HUES6 (cell line): Measurements from ENCODE around the gene PDE3B.

Experiments
- H3K27ac ChIP-seq: 2 replicates; pipeline ENCODE4 v1.7.0; 2013; ENCODE audit warnings: low read depth, mild to moderate bottlenecking, low read length, inconsistent platforms
- H3K27me3 ChIP-seq: 2 replicates; pipeline ENCODE4 v1.6.1; 2013; ENCODE audit warnings: low read length; ENCODE audit not compliant: control insufficient read depth, insufficient read depth
- H3K36me3 ChIP-seq: 2 replicates; pipeline ENCODE4 v1.6.1; 2013; ENCODE audit warnings: low read length; ENCODE audit not compliant: control insufficient read depth, insufficient read depth
- H3K4me1 ChIP-seq: 2 replicates; pipeline ENCODE4 v1.6.1; 2013; ENCODE audit warnings: low read length; ENCODE audit not compliant: control insufficient read depth, insufficient read depth
- H3K4me3 ChIP-seq: 2 replicates; pipeline ENCODE4 v1.5.1; 2013; ENCODE audit warnings: low read depth, low read length
- H3K9ac ChIP-seq: one replicate; pipeline ENCODE4 v1.6.1; 2013; ENCODE audit warnings: mild to moderate bottlenecking, low read length
- H3K9me3 ChIP-seq: 2 replicates; pipeline ENCODE4 v1.6.1; 2013; ENCODE audit warnings: low read depth, low read length; ENCODE audit not compliant: control insufficient read depth, insufficient read depth

Gene PDE3B

GRCh38 chr11:14819596-14819995 lies 176.0 kb downstream of the PDE3B start:
- no peak overlapping the region for H3K27ac ChIP-seq
- H3K9ac ChIP-seq, result no peak overlapping the region
- H3K27me3 ChIP-seq, result no peaks in the 10 kb centered on the region
- no peaks in the 10 kb centered on the region for H3K36me3 ChIP-seq
- H3K4me3 ChIP-seq, result no peak overlapping the region
- H3K9me3 ChIP-seq, result no peaks in the 10 kb centered on the region
- no peaks in the 10 kb centered on the region for H3K4me1 ChIP-seq

- peaks cover 3% of the 10 kb centered on the region; the same call in 1 of the 2 replicates for H3K9me3 ChIP-seq
- no peak overlapping the region for H3K4me3 ChIP-seq
- H3K36me3 ChIP-seq, result no peaks in the 10 kb centered on the region
- no peaks in the 10 kb centered on the region for H3K4me1 ChIP-seq
- H3K27ac ChIP-seq, result no peak overlapping the region
- no peak overlapping the region for H3K9ac ChIP-seq
- no peaks in the 10 kb centered on the region for H3K27me3 ChIP-seq
Observed at GRCh38 chr11:14821031-14821430, 177.4 kb downstream of the PDE3B start.

- no peaks in the 10 kb centered on the region for H3K36me3 ChIP-seq
- no peaks in the 10 kb centered on the region for H3K4me1 ChIP-seq
- no peak overlapping the region for H3K27ac ChIP-seq
- no peak overlapping the region for H3K4me3 ChIP-seq
- no peak overlapping the region for H3K9ac ChIP-seq
- H3K27me3 ChIP-seq, result no peaks in the 10 kb centered on the region
- peaks cover 3% of the 10 kb centered on the region; the same call in 1 of the 2 replicates for H3K9me3 ChIP-seq
Observed at GRCh38 chr11:14826600-14826999, 183.0 kb downstream of the PDE3B start.

DNA sequence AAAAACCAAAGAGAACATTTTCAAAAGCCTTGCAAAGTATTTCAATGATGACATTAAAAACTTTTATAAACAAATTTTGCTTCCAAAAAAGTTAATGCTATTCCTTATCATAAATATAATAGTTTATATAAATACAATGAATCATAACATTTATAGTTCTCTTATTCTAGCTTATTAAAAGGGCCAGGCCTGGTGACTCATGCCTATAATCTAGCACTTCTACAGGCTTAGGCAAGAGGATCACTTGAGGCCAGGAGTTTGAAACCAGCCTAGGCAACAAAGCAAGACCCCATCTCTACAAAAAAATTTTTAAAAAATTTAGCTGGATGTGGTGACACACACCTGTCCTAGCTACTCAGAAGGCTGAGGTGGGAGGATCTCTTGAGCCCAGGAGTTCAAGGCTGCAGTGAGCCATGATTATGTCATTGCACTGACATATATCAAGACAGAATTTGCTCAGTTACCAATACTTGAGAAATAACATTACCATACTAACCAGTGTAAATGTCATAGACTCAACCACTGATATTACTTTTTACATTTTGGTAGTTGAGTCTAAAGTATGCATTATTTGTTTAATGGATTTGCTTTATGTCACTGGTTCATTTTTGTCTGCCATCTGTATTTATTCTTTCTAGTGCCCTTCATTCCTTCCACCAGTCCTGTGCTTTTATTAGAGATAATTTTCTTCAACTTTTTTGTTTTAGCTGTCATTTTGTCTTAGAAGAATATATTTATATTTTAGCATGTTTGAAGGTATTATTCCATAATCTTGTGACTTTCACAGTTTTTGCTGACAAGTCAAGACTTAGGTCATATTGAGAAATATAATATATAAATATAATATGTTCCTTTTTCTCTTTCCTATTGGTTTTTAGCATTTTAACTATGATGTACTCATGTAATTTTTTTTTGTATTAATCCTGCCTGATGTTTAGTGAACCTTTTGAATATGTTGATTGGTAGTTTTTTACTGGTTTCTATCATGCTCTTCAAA lies 192.2 kb downstream of the PDE3B start:
- H3K27ac ChIP-seq, result no peak overlapping the region

GRCh38 chr11:14842002-14842401 lies 198.4 kb downstream of the PDE3B start:
- no peak overlapping the region for H3K27ac ChIP-seq
- H3K4me1 ChIP-seq, result no peaks in the 10 kb centered on the region
- H3K4me3 ChIP-seq, result no peak overlapping the region
- H3K36me3 ChIP-seq, result no peaks in the 10 kb centered on the region
- H3K9me3 ChIP-seq, result no peaks in the 10 kb centered on the region
- H3K9ac ChIP-seq, result no peak overlapping the region
- H3K27me3 ChIP-seq, result no peaks in the 10 kb centered on the region

More for the DNA sequence above, 192.2 kb downstream of the PDE3B start:
- Histone ChIP-seq H3K27me3 (no peaks in the 10 kb centered on the region), H3K4me1 (no peaks in the 10 kb centered on the region), H3K9ac (no peak overlapping the region), H3K4me3 (no peak overlapping the region), H3K36me3 (no peaks in the 10 kb centered on the region), H3K9me3 (no peaks in the 10 kb centered on the region)

GRCh38 chr11:14852571-14853177 lies 209.1 kb downstream of the PDE3B start:
- no peaks in the 10 kb centered on the region for H3K9me3 ChIP-seq
- H3K4me3 ChIP-seq, result no peak overlapping the region
- H3K27me3 ChIP-seq, result no peaks in the 10 kb centered on the region
- no peaks in the 10 kb centered on the region for H3K4me1 ChIP-seq
- no peak overlapping the region for H3K9ac ChIP-seq
- H3K27ac ChIP-seq, result no peak overlapping the region
- H3K36me3 ChIP-seq, result no peaks in the 10 kb centered on the region

DNA sequence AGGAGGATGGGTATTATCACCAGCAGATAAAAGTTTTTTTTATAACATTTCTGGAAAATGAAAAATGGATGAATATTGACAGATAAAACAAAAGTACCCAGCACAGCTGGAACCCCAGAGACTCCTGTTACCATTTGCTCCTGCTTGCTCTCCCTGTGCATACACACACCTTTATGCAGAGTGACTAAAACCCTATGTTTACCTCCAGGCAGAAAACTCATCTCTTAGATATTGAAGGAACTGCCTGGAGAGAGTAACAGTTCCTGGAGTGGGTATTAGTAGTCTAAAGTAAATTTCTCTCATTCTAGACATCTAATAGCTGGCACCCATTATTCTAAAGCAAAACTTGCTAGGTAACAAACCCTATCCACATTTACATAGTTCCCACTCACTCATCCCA lies 210.5 kb downstream of the PDE3B start:
- H3K4me3 ChIP-seq, result no peak overlapping the region
- H3K4me1 ChIP-seq, result no peaks in the 10 kb centered on the region
- no peak overlapping the region for H3K27ac ChIP-seq
- H3K9me3 ChIP-seq, result no peaks in the 10 kb centered on the region
- no peaks in the 10 kb centered on the region for H3K36me3 ChIP-seq
- no peak overlapping the region for H3K9ac ChIP-seq
- no peaks in the 10 kb centered on the region for H3K27me3 ChIP-seq

- H3K4me1 ChIP-seq, result no peaks in the 10 kb centered on the region
- H3K27ac ChIP-seq, result no peak overlapping the region
- H3K9ac ChIP-seq, result no peak overlapping the region
- H3K4me3 ChIP-seq, result no peak overlapping the region
- no peaks in the 10 kb centered on the region for H3K27me3 ChIP-seq
- H3K36me3 ChIP-seq, result no peaks in the 10 kb centered on the region
- no peaks in the 10 kb centered on the region for H3K9me3 ChIP-seq
Observed at GRCh38 chr11:14855890-14856289, 212.3 kb downstream of the PDE3B start.

DNA sequence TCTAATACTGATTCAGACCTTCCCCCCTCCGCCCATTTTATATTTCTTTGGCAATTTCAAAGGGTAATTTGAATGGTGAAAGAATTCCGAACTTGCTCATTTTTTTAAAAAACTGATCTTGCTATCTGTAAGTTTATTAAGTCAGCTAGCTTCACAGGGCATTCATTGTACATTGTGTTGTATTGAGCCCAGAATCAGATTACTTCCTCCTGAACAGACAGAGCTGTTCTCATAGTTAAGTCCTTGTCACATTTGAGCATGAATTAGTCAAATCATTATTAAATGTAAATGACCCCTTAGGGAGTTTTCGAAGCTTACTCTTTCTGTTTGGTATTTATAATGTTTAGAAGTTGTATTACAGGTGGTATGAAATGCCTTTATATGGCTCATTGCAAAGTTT lies 214.0 kb downstream of the PDE3B start:
- no peaks in the 10 kb centered on the region for H3K36me3 ChIP-seq
- no peak overlapping the region for H3K4me3 ChIP-seq
- no peak overlapping the region for H3K27ac ChIP-seq
- H3K27me3 ChIP-seq, result no peaks in the 10 kb centered on the region
- no peak overlapping the region for H3K9ac ChIP-seq
- H3K9me3 ChIP-seq, result no peaks in the 10 kb centered on the region
- no peaks in the 10 kb centered on the region for H3K4me1 ChIP-seq

GRCh38 chr11:14858404-14858803 lies 214.8 kb downstream of the PDE3B start:
- Histone ChIP-seq H3K4me1 (no peaks in the 10 kb centered on the region), H3K27ac (no peak overlapping the region), H3K9me3 (no peaks in the 10 kb centered on the region), H3K4me3 (no peak overlapping the region), H3K27me3 (no peaks in the 10 kb centered on the region), H3K36me3 (no peaks in the 10 kb centered on the region), H3K9ac (no peak overlapping the region)

- Histone ChIP-seq H3K27ac (no peak overlapping the region), H3K4me3 (no peak overlapping the region), H3K27me3 (no peaks in the 10 kb centered on the region), H3K4me1 (no peaks in the 10 kb centered on the region), H3K36me3 (no peaks in the 10 kb centered on the region), H3K9ac (no peak overlapping the region), H3K9me3 (no peaks in the 10 kb centered on the region)
Observed at GRCh38 chr11:14860511-14860910, 216.9 kb downstream of the PDE3B start.
